ENCODE measurements around the gene TXNDC2.
"Not testable (repeated sequence)": the region's sequence is repeated elsewhere in the genome, so short reads cannot be mapped to it uniquely, and the experiment has no call there.

The TXNDC2 gene

DNA sequence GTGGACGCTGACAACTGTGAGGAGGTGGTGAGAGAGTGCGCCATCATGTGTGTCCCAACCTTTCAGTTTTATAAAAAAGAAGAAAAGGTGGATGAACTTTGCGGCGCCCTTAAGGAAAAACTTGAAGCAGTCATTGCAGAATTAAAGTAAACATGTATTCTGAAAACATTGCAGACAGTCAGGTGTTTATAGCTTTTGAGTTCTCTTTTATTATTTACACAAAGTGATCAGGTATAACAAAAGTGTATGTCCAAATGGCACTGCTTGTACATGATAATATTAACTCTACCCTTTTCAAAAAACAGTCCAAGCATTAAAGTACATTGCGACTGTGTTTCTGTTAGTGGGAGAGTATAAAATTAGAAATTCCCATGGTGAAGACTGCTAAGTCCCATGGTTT is 2.2 kb downstream of the TXNDC2 start:
- no peak for DNase-seq

DNA sequence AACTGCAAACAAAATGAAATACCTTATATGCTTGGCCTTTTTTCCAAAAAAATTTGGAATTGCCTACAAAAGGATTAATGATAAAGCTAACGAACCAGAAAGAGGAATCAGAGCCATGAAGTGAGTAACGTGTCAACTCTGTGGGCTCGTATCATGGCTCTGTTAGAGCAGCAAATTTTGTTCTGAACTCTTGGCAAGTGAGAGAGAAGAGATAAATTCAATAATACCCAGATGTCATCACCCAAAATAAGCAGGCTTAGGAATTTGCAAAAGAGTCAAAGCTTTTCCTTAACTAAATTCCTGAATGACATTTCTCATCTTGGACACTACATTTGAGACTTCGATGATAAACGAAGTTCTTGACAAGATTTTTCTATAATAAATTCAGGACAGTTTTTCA is 4.4 kb downstream of the TXNDC2 start:
- no peak for DNase-seq

- no peak for DNase-seq
These were observed 5.2 kb downstream of the TXNDC2 start for GRCh38 chr18:9890957-9891356.

DNA sequence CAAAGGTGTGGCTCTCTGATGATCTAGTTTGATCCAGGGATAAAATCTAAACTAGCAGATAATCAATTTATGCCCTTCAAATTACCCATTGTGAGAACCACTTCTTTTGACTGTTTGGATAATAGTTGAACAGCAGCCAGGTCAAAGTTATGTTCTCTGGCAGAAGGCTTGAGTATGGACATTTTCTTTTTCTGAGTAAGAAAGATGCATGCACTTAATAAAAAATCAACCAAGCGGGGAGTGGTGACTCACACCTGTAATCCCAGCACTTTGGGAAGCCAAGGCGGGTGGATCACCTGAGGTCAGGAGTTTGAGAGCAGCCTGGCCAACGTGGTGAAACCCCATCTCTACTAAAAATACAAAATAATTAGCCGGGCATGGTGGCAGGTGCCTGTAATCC is 5.7 kb downstream of the TXNDC2 start:
- not testable (repeated sequence) for DNase-seq

DNA sequence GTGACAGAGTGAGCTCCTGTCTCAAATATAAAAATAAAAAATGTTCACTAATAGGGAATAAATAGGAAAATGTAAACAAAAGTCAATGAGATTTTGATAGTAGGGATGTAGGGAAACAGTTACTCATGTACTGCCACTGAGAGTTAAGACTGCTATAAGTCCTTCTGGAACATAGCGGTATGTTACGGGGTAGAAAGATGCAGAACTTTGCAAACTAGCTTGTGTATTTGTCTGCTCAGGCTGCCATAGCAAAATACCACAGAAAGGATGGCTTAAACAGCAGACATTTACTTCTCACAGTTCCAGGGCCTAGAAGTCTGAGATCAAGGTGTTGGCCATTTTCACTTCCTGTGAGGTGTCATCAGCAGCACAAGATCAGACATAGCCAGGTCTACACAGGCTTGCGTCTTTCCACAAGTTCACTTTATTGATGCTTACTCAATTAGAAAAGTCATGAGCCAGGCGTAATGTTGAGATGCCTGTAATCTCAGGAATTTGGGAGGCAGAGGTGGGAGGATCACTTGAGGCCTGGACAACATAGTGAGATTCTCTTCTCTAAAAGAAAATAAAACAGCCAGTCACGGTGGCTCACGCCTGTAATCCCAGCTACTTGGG is 8.8 kb downstream of the TXNDC2 start:
- no peak for DNase-seq

GRCh38 chr18:9897129-9897528 is 11.4 kb downstream of the TXNDC2 start:
- DNase-seq: no peak

- DNase-seq: not testable (repeated sequence)
These were observed 12.1 kb downstream of the TXNDC2 start for GRCh38 chr18:9897787-9898291.

GRCh38 chr18:9898792-9899549 is 13.2 kb downstream of the TXNDC2 start:
- no peak for DNase-seq

- DNase-seq: not testable (repeated sequence)
These were observed 13.8 kb downstream of the TXNDC2 start for GRCh38 chr18:9899550-9899930.

DNA sequence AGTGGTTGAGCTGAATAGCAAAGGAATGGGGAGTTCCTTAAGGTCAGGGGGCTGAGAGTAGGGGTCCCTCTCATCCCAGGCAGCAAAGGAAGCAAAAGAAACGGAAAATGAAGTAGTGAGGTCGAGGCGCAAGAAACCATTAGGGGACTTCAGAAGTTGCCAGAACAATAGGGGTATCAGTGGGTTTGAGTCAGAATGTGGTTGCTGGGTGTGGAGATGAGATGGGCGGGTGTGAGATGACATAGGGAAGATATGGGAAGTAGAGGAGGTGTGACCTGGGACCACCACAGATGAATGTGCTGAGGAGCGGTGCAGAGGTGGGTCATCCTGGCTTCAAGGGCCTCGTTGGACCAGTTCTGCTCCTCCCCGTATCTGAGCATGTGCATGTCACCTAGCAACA is 14.9 kb downstream of the TXNDC2 start:
- no peak for DNase-seq

DNA sequence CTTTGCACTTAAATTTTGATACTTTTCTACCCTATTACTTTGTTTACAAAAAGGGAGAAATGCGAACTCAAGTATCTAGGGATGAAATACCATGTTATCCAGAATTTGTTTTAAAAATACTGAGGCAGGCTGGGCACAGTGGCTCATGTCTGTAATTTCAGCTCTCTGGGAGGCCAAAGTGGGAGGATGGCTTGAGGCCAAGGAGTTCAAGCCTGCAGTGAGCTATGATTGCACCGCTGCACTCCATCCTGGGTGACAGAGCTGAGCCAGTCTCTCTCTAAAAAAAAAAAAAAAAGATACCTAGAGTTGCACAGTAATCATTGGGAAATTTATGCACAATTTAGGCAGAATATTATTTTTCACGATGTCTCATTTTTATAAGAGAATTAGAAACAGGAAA is 15.6 kb downstream of the TXNDC2 start:
- DNase-seq: no peak

GRCh38 chr18:9902264-9902663 is 16.5 kb downstream of the TXNDC2 start:
- DNase-seq: not testable (repeated sequence)

- no peak for DNase-seq
These were observed 17.1 kb downstream of the TXNDC2 start for GRCh38 chr18:9902832-9903231.

DNA sequence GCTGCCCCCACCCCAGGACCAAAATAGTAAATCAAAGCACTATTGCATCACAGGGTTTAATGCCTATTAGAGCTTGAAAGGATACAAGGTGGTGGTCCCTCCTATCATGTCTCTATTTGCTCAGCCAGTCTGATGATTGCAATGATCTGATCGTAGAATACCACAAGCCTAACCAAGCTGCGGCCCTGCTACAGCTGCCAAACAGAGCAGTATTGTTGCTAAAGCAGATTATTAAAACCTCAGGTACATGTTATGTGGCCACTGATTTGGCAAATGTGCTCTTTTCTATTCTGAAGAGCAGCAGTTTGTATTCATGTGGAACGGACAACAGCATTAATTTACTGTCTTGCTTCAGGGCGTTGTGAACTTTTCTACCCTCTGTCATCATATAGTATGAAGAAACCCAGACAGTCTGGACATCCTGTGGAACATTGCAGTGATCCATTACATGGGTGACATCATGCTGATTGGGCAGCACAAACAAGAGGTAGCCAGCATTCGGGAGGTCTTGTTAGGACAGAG is 19.7 kb downstream of the TXNDC2 start:
- DNase-seq: no peak

- no peak for DNase-seq
These were observed 20.7 kb downstream of the TXNDC2 start for GRCh38 chr18:9906481-9906880.

DNA sequence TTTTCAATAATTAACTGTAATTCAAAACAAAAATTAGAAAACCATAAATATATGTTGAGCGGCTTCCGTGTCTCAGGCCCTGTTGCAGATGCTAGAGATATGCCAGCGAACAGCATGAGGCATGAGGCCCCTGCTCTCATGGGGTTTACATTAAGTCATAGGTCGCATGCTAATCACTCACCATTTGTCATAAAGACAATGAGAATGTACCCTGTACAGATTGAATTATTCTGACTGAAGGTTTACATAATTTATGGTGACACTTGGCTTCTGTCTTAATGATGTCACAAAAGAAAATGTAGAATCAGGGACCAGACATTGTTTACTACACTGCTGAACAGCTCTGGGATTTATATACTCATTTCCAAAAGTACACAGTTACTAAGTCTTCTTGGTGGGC is 22.1 kb downstream of the TXNDC2 start:
- no peak for DNase-seq

- DNase-seq: no peak
These were observed 24.3 kb downstream of the TXNDC2 start for GRCh38 chr18:9910071-9910470.

DNA sequence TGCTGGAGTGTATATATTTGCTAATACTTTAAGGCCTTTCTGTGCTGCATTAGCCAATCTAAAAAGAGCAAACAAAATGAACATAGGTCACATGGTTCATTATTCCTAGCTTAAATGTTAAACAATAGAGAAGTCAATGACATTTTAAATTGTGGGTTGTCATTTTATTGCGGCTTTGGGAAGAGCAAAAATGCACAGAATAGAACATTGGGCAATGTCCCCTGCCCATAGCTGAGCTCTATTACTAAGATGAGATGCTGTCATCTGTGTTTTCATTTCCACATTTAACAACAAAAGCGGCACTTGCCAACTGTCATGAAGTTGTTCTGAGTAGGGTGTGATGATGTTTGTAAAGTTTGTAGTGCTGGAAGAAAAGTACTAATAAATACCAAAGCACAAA is 24.9 kb downstream of the TXNDC2 start:
- DNase-seq: no peak

DNA sequence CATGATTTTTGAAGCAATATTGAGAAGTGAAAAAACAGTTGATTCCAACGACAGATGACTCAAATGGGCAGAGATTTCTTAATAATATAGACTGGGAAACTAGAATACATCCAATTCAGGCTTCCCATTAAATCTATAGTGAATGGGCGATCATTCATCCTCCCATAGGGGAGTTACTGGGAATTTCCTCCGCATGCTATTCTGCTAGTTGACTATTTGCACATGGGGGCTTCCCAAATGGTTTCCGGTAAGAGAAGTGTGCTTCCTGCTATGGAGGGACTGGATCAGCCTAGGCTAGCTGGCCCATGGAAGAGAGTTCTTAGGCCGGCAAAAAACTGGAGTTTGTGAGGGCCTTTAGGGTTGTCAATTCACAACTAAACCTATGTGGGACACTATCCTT is 25.5 kb downstream of the TXNDC2 start:
- DNase-seq: no peak

DNA sequence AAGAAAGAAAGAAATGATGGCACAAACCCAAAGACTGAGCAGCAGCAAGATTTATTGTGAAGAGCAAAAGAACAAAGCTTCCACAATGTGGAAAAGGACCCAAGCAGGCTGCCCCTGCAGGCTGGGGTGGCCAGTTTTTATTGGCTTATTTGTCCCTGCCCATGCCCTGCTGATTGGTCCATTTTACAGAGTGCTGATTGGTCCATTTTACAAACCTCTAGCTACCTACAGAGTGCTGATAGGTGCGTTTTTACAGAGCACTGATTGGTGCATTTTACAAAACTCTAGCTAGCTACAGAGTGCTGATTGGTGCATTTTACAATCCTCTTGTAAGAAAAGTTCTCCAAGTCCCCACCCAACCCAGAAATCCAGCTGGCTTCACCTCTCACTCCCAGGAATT is 26.5 kb downstream of the TXNDC2 start:
- DNase-seq: not testable (repeated sequence)

DNA sequence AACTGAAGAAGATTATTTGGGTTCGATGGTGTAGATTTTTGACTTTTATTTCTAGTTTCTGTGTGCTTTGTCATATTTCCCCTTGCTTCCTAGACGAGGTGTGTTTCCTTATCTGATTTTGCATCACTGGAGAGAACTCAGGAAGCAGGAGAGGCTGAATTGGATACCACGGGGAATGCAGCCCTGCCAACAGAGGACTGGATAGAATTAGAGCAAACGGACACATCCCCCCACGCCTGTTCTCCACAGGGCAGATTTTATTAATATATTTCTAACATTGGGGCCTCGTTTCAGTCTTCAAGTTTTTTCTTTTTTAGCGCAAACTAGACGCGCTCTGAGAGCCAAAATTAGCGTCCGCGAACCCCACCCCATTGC is 27.4 kb downstream of the TXNDC2 start:
- DNase-seq: no peak

- peak; percentile 95 for DNase-seq
These were observed 28.0 kb downstream of the TXNDC2 start, which contains the start of gene VAPA for GRCh38 chr18:9913526-9914333. Gene VAPA (plus strand): TSS chr18:9914016. CDS start chr18:9914257, 241 bp downstream.

GRCh38 chr18:9914334-9914583 is 28.5 kb downstream of the TXNDC2 start:
- DNase-seq: no peak
